Breast epithelium (tissue), 4 donors: ENCODE measurements around the gene PDCL2. TPM values are rescaled to one million over a fixed set of nuclear protein-coding genes. Genes with fewer than 3 reads are reported as not detected.
"Not testable (repeated sequence)": the region's sequence is repeated elsewhere in the genome, so short reads cannot be mapped to it uniquely, and the experiment has no call there.

ENCODE experiments used
- DNase-seq, 2 donors: peaks; one replicate each; pipeline ENCODE4 v3.0.0-alpha.2; 2019; ENCODE audit warnings: low spot score in 2 of 2
- H3K27ac ChIP-seq, 2 donors: fragments of 200-600 bp; sonication (generic) in 1 of 2; one replicate each; pipeline ENCODE4 v1.5.1; 2016 to 2019; ENCODE audit warnings: mild to moderate bottlenecking in 1 of 2
- H3K27me3 ChIP-seq, 2 donors: fragments of 200-600 bp; sonication (generic) in 1 of 2; one replicate each; pipeline versions ENCODE4 v1.5.1 to v1.6.0; 2017 to 2019; ENCODE audit warnings: control low read depth in 1 of 2, mild to moderate bottlenecking in 1 of 2
- H3K36me3 ChIP-seq: fragments of 200-600 bp; one replicate; pipeline ENCODE4 v1.5.1; 2019
- H3K4me1 ChIP-seq, 2 donors: fragments of 200-600 bp; sonication (generic); one replicate each; pipeline ENCODE4 v1.5.1; 2016 to 2019; ENCODE audit warnings: control low read depth in 1 of 2
- H3K4me3 ChIP-seq, 3 donors: fragments of 200-600 bp; sonication (generic); 1 replicate in 2 of 3; 2 replicates in 1 of 3; pipeline ENCODE4 v1.5.1; 2016 to 2019; ENCODE audit warnings: mild to moderate bottlenecking in 3 of 3, moderate library complexity in 2 of 3
- H3K9me3 ChIP-seq, 2 donors: fragments of 200-600 bp; sonication (generic) in 1 of 2; one replicate each; pipeline ENCODE4 v1.5.1; 2016 to 2019; ENCODE audit warnings: control low read depth in 1 of 2
- CTCF ChIP-seq, 3 donors: fragments of 450-650 bp; IDR thresholded peaks; one replicate each; pipeline ENCODE4 v1.5.1; 2016 to 2017; ENCODE audit warnings: antibody characterized with exemption in 3 of 3, mild to moderate bottlenecking in 3 of 3, moderate library complexity in 3 of 3
- POLR2A ChIP-seq: fragments of 450-650 bp; IDR thresholded peaks from one replicate; pipeline ENCODE4 v1.6.1; 2016; ENCODE audit warnings: antibody characterized with exemption, mild to moderate bottlenecking, moderate library complexity
- POLR2AphosphoS5 ChIP-seq, 3 donors: sonication (generic); formaldehyde crosslinking; IDR thresholded peaks; one replicate each; pipeline ENCODE4 v1.6.1; 2017; ENCODE audit warnings: antibody characterized with exemption in 3 of 3
- intact Hi-C: fragments of 100-400 bp; cut with DNase I; formaldehyde crosslinking; loops from one replicate; pipeline ENCODE4 v1.15.1; 2023; ENCODE audit warnings: low total_unique reads
- total RNA-seq, 3 donors: library from RNA; depleted of rRNA; stranded (reverse); fragments of >200 nt; gene quantifications; one replicate each; pipeline ENCODE4 v1.1.0, GENCODE V29; 2016

PDCL2 gene
- total RNA-seq, 3 donors from 2014 or later: not detected

GRCh38 chr4:55600640-55601039, 8.6 kb upstream of the PDCL2 start:
- no peak for TF ChIP-seq POLR2AphosphoS5 (IDR thresholded peaks at IDR 0.05)
- TF ChIP-seq CTCF (IDR thresholded peaks at IDR 0.05): no peak
- Histone ChIP-seq H3K4me1 (no peaks in the 10 kb centered on the region), H3K27me3 (no peaks in the 10 kb centered on the region), H3K9me3 (no peaks in the 10 kb centered on the region), H3K36me3 (no peaks in the 10 kb centered on the region), H3K27ac (no peak overlapping the region), H3K4me3 (no peak overlapping the region)
- intact Hi-C loops: no loop called here
- DNase-seq: no peak

- H3K27ac ChIP-seq: no peak overlapping the region
- intact Hi-C loops: no loop called here
- TF ChIP-seq CTCF (IDR thresholded peaks at IDR 0.05): no peak
- no peak for TF ChIP-seq POLR2A
- TF ChIP-seq POLR2AphosphoS5 (IDR thresholded peaks at IDR 0.05): no peak
- no peak overlapping the region for H3K4me3 ChIP-seq
- no peaks in the 10 kb centered on the region for H3K36me3 ChIP-seq
- no peaks in the 10 kb centered on the region for H3K9me3 ChIP-seq
- no peak for DNase-seq
- H3K27me3 ChIP-seq: no peaks in the 10 kb centered on the region
- H3K4me1 ChIP-seq: no peaks in the 10 kb centered on the region
These were observed 6.6 kb upstream of the PDCL2 start for GRCh38 chr4:55598641-55599040.

GRCh38 chr4:55588160-55588559, 3.9 kb downstream of the PDCL2 start:
- Histone ChIP-seq H3K4me3 (no peak overlapping the region), H3K4me1 (no peaks in the 10 kb centered on the region), H3K9me3 (peaks cover 4 to 10% of the 10 kb centered on the region in 2 donors), H3K27me3 (no peaks in the 10 kb centered on the region), H3K36me3 (no peaks in the 10 kb centered on the region), H3K27ac (no peak overlapping the region)
- TF ChIP-seq POLR2AphosphoS5 (IDR thresholded peaks at IDR 0.05): no peak
- no peak for TF ChIP-seq POLR2A
- no peak for TF ChIP-seq CTCF (IDR thresholded peaks at IDR 0.05)
- DNase-seq: no peak
- intact Hi-C loops: no loop called here

- intact Hi-C loops, H3K4me1 ChIP-seq, H3K27ac ChIP-seq, H3K27me3 ChIP-seq, H3K4me3 ChIP-seq, H3K36me3 ChIP-seq, DNase-seq, H3K9me3 ChIP-seq: not testable (repeated sequence)
These were observed 9.3 kb downstream of the PDCL2 start for GRCh38 chr4:55582773-55583172.

- Histone ChIP-seq H3K9me3 (peaks cover 8 to 21% of the 10 kb centered on the region in 2 donors), H3K36me3 (no peaks in the 10 kb centered on the region), H3K27me3 (no peaks in the 10 kb centered on the region), H3K4me1 (no peaks in the 10 kb centered on the region), H3K4me3 (no peak overlapping the region), H3K27ac (no peak overlapping the region)
- DNase-seq: no peak
- intact Hi-C loops: no loop called here
- TF ChIP-seq CTCF (IDR thresholded peaks at IDR 0.05): no peak
These were observed 13.6 kb downstream of the PDCL2 start for GRCh38 chr4:55578341-55579010.

- Histone ChIP-seq H3K4me3 (no peak overlapping the region), H3K27me3 (no peaks in the 10 kb centered on the region), H3K9me3 (peaks cover 8 to 21% of the 10 kb centered on the region in 2 donors), H3K4me1 (no peaks in the 10 kb centered on the region), H3K27ac (no peak overlapping the region), H3K36me3 (no peaks in the 10 kb centered on the region)
- DNase-seq: no peak
- intact Hi-C loops: no loop called here
- TF ChIP-seq CTCF (IDR thresholded peaks at IDR 0.05) (no peak), POLR2A (no peak), POLR2AphosphoS5 (IDR thresholded peaks at IDR 0.05) (no peak)
These were observed 16.5 kb downstream of the PDCL2 start for GRCh38 chr4:55575513-55575912.
